GM21528 (cell line): ENCODE data around the gene GUCA2A.

Source experiments
- ATAC-seq: cut with Tn5 transposase; IDR thresholded peaks from one replicate; pipeline ENCODE4 v1.9.1; 2021; ENCODE audit warnings: mild to moderate bottlenecking, moderate library complexity; ENCODE audit not compliant: unreplicated experiment, low FRiP score

GUCA2A gene

GRCh38 chr1:42178249-42178648, 13.7 kb upstream of the GUCA2A start:
- no peak for ATAC-seq

GRCh38 chr1:42177541-42177981, 13.0 kb upstream of the GUCA2A start:
- ATAC-seq, result no peak

- no peak for ATAC-seq
Measured at GRCh38 chr1:42176902-42177519, 12.5 kb upstream of the GUCA2A start.

- ATAC-seq, result no peak
Measured at GRCh38 chr1:42175314-42176054, 10.9 kb upstream of the GUCA2A start.

- ATAC-seq, result no peak
Measured at GRCh38 chr1:42173961-42174735, 9.6 kb upstream of the GUCA2A start.

GRCh38 chr1:42173155-42173933, 8.8 kb upstream of the GUCA2A start:
- ATAC-seq, result peak; percentile 67

GRCh38 chr1:42172381-42173133, 8.0 kb upstream of the GUCA2A start:
- no peak for ATAC-seq

GRCh38 chr1:42171679-42172266, 7.2 kb upstream of the GUCA2A start:
- ATAC-seq, result no peak

- ATAC-seq, result no peak
Measured at GRCh38 chr1:42170779-42171621, 6.5 kb upstream of the GUCA2A start.

- no peak for ATAC-seq
Measured at GRCh38 chr1:42168763-42169162, 4.2 kb upstream of the GUCA2A start.

GRCh38 chr1:42168391-42168670, 3.8 kb upstream of the GUCA2A start:
- ATAC-seq, result no peak

- ATAC-seq, result no peak
Measured at GRCh38 chr1:42167611-42168390, 3.3 kb upstream of the GUCA2A start.

GRCh38 chr1:42165511-42166210, 1.1 kb upstream of the GUCA2A start:
- no peak for ATAC-seq

- ATAC-seq, result no peak
Measured at GRCh38 chr1:42163536-42164503, 725 bp downstream of the GUCA2A start.

GRCh38 chr1:42163114-42163513, 1.4 kb downstream of the GUCA2A start:
- no peak for ATAC-seq

- no peak for ATAC-seq
Measured at GRCh38 chr1:42162181-42162580, 2.4 kb downstream of the GUCA2A start.
